Endothelial cell of umbilical vein (primary cell): ENCODE results near the gene KCNN3. TPM values are rescaled to one million over a fixed set of nuclear protein-coding genes. Genes with fewer than 3 reads are reported as not detected.

ENCODE experiments used
- BruUV-seq: library from RNA; stranded (reverse); fragments of 400-500 nt; replicated peaks from 2 replicates; lab custom pipeline; 2021; lab: Mats Ljungman, UMichigan
- CTCF ChIA-PET: fragments of 300-600, 350-600 bp; sonication (Branson Sonifier 250); formaldehyde crosslinking; loops from one replicate; lab custom pipeline; 2021; ENCODE audit warnings: antibody characterized with exemption, inconsistent platforms; lab: Charles Lee
- POLR2A ChIA-PET: fragments of 300-600, 350-600 bp; sonication (Branson Sonifier 250); formaldehyde crosslinking; loops from one replicate; lab custom pipeline; 2021; ENCODE audit warnings: antibody characterized with exemption, inconsistent platforms; lab: Charles Lee
- DNase-seq: peaks from one replicate; pipeline ENCODE4 v3.0.0-alpha.2; 2011; ENCODE audit warnings: low read depth, low spot score
- FAIRE-seq: peaks from 2 replicates; lab custom pipeline; 2011; peaks lifted over from hg19 to GRCh38; lab: Jason Lieb, UNC
- H2AFZ ChIP-seq: 2 replicates; pipeline ENCODE4 v1.6.0; 2012; ENCODE audit warnings: low read depth, low read length, control low read depth, inconsistent platforms
- H3K27ac ChIP-seq: 2 replicates; pipeline ENCODE4 v1.5.1; 2011; ENCODE audit warnings: low read depth, mild to moderate bottlenecking, control low read depth, low read length, moderate library complexity; ENCODE audit not compliant: insufficient read depth
- H3K27me3 ChIP-seq, 2 experiments: 2 replicates each; pipeline versions ENCODE4 v1.6.0 to v1.6.1; 2011; ENCODE audit warnings: low read length in 2 of 2, mixed read lengths in 1 of 2; ENCODE audit not compliant: control insufficient read depth in 2 of 2, insufficient read depth in 2 of 2
- H3K36me3 ChIP-seq, 2 experiments: 2 replicates in 1 of 2; 3 replicates in 1 of 2; pipeline ENCODE4 v1.5.1; 2011; ENCODE audit warnings: low read length in 2 of 2, mild to moderate bottlenecking in 1 of 2, moderate library complexity in 1 of 2; ENCODE audit not compliant: control insufficient read depth in 2 of 2, insufficient read depth in 2 of 2; ENCODE audit errors: extremely low read depth in 1 of 2
- H3K4me1 ChIP-seq: 3 replicates; pipeline ENCODE4 v1.5.1; 2011; ENCODE audit warnings: mild to moderate bottlenecking, low read length; ENCODE audit not compliant: control insufficient read depth, insufficient read depth; ENCODE audit errors: extremely low read depth
- H3K4me2 ChIP-seq: 2 replicates; pipeline ENCODE4 v1.6.1; 2011; ENCODE audit warnings: low read length, control low read depth, mixed read lengths; ENCODE audit not compliant: insufficient read depth
- H3K4me3 ChIP-seq, 3 experiments: fragments of 200-600 bp in 1 of 3; sonication (generic), shearing (Covaris generic) in 1 of 3; replicated peaks in 1 of 3; 2 replicates each; pipeline ENCODE4 v1.5.1; 2011 to 2016; ENCODE audit warnings: control low read depth in 3 of 3, low read length in 3 of 3, mild to moderate bottlenecking in 2 of 3, inconsistent platforms in 1 of 3, low read depth in 1 of 3, moderate library complexity in 1 of 3; ENCODE audit not compliant: insufficient read depth in 1 of 3
- H3K79me2 ChIP-seq: 2 replicates; pipeline ENCODE4 v1.6.0; 2012; ENCODE audit warnings: low read length, inconsistent platforms; ENCODE audit not compliant: control insufficient read depth, insufficient read depth
- H3K9ac ChIP-seq: replicated peaks from 2 replicates; pipeline ENCODE3; 2011; ENCODE audit warnings: low read length, control low read depth; ENCODE audit not compliant: insufficient read depth; ENCODE audit errors: extremely low read depth
- H3K9me1 ChIP-seq: replicated peaks from 3 replicates; pipeline ENCODE4 v1.6.0; 2011; ENCODE audit warnings: mild to moderate bottlenecking, low read length; ENCODE audit not compliant: control insufficient read depth, insufficient read depth; ENCODE audit errors: extremely low read depth
- H3K9me3 ChIP-seq: replicated peaks from 2 replicates; pipeline ENCODE4 v1.5.1; 2012; ENCODE audit warnings: low read length, inconsistent platforms; ENCODE audit not compliant: control insufficient read depth, insufficient read depth
- H4K20me1 ChIP-seq: replicated peaks from 2 replicates; pipeline ENCODE3; 2011; ENCODE audit warnings: mild to moderate bottlenecking, low read length; ENCODE audit not compliant: control insufficient read depth, insufficient read depth; ENCODE audit errors: extremely low read depth
- CTCF ChIP-seq, 2 donors: IDR thresholded peaks; 1 replicate in 1 of 2; 2 replicates in 1 of 2; pipeline ENCODE4 v1.5.1; 2011; ENCODE audit warnings: low read length in 2 of 2, mild to moderate bottlenecking in 2 of 2, moderate library complexity in 2 of 2, control low read depth in 1 of 2, inconsistent platforms in 1 of 2, low read depth in 1 of 2; ENCODE audit not compliant: insufficient read depth in 1 of 2; ENCODE audit errors: extremely low read depth in 1 of 2
- FOS ChIP-seq: IDR thresholded peaks from 2 replicates; pipeline ENCODE4 v1.6.1; 2011; ENCODE audit warnings: mild to moderate bottlenecking, low read length, moderate library complexity, borderline replicate concordance; ENCODE audit not compliant: insufficient read depth
- GATA2 ChIP-seq: IDR thresholded peaks from 2 replicates; pipeline ENCODE4 v1.7.0; 2011; ENCODE audit warnings: low read depth, mild to moderate bottlenecking, moderate library complexity, mixed read lengths, low read length; ENCODE audit not compliant: insufficient read length, insufficient read depth
- JUN ChIP-seq: IDR thresholded peaks from 2 replicates; pipeline ENCODE4 v1.6.1; 2011; ENCODE audit warnings: borderline replicate concordance, low read depth; ENCODE audit not compliant: insufficient read length, insufficient read depth
- MAX ChIP-seq: IDR thresholded peaks from 2 replicates; pipeline ENCODE4 v1.6.1; 2011; ENCODE audit not compliant: insufficient read depth, insufficient read length
- MYC ChIP-seq: IDR thresholded peaks from one replicate; pipeline ENCODE4 v1.6.1; 2011; ENCODE audit warnings: mild to moderate bottlenecking, low read depth, low read length
- POLR2A ChIP-seq: IDR thresholded peaks from 2 replicates; pipeline ENCODE4 v1.6.1; 2012; ENCODE audit warnings: low read depth, mild to moderate bottlenecking, control low read depth, low read length
- POLR2AphosphoS5 ChIP-seq: IDR thresholded peaks from 2 replicates; pipeline ENCODE4 v1.6.1; 2012; ENCODE audit warnings: low read depth, mild to moderate bottlenecking, control low read depth, low read length, moderate library complexity; ENCODE audit not compliant: insufficient read depth
- dilution Hi-C: fragments of 300-500 bp; cut with MboI; formaldehyde crosslinking; loops from one replicate; pipeline ENCODE4 v1.15.0; 2019; ENCODE audit warnings: low sequenced_read_pairs; ENCODE audit not compliant: extremely low pct_ligation_motif_present
- intact Hi-C: fragments of 100-400 bp; cut with micrococcal nuclease; formaldehyde crosslinking; loops from one replicate; pipeline ENCODE4 v1.10.0; 2022
- polyA plus RNA-seq, 4 experiments: library from polyadenylated mRNA; depleted of rRNA in 3 of 4; stranded (reverse) in 3 of 4; unstranded in 1 of 4; fragments of >200 nt; gene quantifications; 2 replicates each; pipeline versions ENCODE4 v1.2.1 to v1.2.3, GENCODE V29; 2011 to 2012; ENCODE audit warnings: missing spikeins in 1 of 4
- total RNA-seq: library from RNA; stranded (reverse); gene quantifications from 2 replicates; pipeline ENCODE4 v1.2.3, GENCODE V29; 2021

The KCNN3 gene
- total and polyA plus RNA-seq, 2 donors (not counting 3 experiments of a cell fraction or from before 2014, with no cell fraction given), result 0.91 to 1.1 TPM

- Histone ChIP-seq H3K9me3 (no peaks in the 10 kb centered on the region), H3K9ac (no peak overlapping the region), H3K9me1 (no peaks in the 10 kb centered on the region), H3K4me2 (no peak overlapping the region), H3K4me1 (no peaks in the 10 kb centered on the region), H3K4me3 (no peak overlapping the region), H3K36me3 (no peaks in the 10 kb centered on the region), H3K27ac (no peak overlapping the region), H2AFZ (no peak overlapping the region), H3K27me3 (peaks cover 0 to 10% of the 10 kb centered on the region in 2 experiments), H3K79me2 (no peaks in the 10 kb centered on the region), H4K20me1 (no peaks in the 10 kb centered on the region)
- POLR2A ChIA-PET, result no interaction called here
- DNase-seq (no peak), FAIRE-seq (no peak)
- intact Hi-C loops, result no loop called here
- CTCF ChIA-PET, result interaction anchor here (1.0 to 1.5 kb wide), 3 partner anchors 8 to 43 kb away, joined by 3 read pairs; no protein-coding TSS in a partner anchor
- dilution Hi-C loops, result no loop called here
- BruUV-seq, result no TSS peak
- TF ChIP-seq CTCF (IDR thresholded peaks at IDR 0.05; ENCODE audit: extremely low read depth in 1 of 2, insufficient read depth in 1 of 2, low read depth in 1 of 2, low read length in 2 of 2) (no peak), MYC (no peak), POLR2AphosphoS5 (no peak), POLR2A (no peak), JUN (no peak), FOS (no peak), GATA2 (no peak), MAX (no peak)
Measured at GRCh38 chr1:154861607-154862094, 8.4 kb downstream of the KCNN3 start.
